ENCODE measurements around the gene SYNDIG1L. TPM values are rescaled to one million over a fixed set of nuclear protein-coding genes. Genes with fewer than 3 reads are reported as not detected.

The SYNDIG1L gene
- total RNA-seq, 1 donor from 2014 or later, result not detected

DNA sequence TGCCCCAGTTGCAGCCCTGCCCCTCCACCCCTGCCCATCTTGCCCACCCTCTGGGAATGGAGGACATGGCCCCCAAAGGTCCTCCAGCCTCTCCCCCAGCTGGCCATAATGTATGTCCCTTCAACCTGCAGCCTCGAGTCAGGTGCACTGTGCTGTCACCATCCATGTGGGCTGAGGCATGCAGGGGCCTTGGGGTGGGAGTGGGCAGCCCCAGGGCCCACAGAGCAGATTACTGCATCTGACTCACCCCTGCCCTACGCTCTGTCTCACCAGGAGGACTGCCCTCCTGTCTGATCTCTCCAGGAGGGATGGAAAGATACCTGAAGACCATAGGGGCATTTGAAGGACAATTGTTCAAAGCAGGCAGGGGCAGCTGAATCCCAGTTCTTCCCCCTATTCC is 13.3 kb downstream of the SYNDIG1L start:
- DNase-seq (ENCODE audit: low spot score), result no peak
- H3K4me3 Mint-ChIP-seq (ENCODE audit: unreplicated experiment), result no peak overlapping the region
- TF ChIP-seq, protein P1, sequence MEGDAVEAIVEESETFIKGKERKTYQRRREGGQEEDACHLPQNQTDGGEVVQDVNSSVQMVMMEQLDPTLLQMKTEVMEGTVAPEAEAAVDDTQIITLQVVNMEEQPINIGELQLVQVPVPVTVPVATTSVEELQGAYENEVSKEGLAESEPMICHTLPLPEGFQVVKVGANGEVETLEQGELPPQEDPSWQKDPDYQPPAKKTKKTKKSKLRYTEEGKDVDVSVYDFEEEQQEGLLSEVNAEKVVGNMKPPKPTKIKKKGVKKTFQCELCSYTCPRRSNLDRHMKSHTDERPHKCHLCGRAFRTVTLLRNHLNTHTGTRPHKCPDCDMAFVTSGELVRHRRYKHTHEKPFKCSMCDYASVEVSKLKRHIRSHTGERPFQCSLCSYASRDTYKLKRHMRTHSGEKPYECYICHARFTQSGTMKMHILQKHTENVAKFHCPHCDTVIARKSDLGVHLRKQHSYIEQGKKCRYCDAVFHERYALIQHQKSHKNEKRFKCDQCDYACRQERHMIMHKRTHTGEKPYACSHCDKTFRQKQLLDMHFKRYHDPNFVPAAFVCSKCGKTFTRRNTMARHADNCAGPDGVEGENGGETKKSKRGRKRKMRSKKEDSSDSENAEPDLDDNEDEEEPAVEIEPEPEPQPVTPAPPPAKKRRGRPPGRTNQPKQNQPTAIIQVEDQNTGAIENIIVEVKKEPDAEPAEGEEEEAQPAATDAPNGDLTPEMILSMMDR (IDR thresholded peaks at IDR 0.05), result no peak
- no peak overlapping the region for H3K27ac Mint-ChIP-seq (ENCODE audit: unreplicated experiment)
- H3K4me1 Mint-ChIP-seq (ENCODE audit: low read depth), result peaks cover 9% of the 10 kb centered on the region
- peaks cover 36% of the 10 kb centered on the region for H3K27me3 Mint-ChIP-seq (ENCODE audit: low read depth)
- no peaks in the 10 kb centered on the region for H3K9me3 Mint-ChIP-seq (ENCODE audit: low read depth)
- no peaks in the 10 kb centered on the region for H3K36me3 Mint-ChIP-seq (ENCODE audit: low read depth)

DNA sequence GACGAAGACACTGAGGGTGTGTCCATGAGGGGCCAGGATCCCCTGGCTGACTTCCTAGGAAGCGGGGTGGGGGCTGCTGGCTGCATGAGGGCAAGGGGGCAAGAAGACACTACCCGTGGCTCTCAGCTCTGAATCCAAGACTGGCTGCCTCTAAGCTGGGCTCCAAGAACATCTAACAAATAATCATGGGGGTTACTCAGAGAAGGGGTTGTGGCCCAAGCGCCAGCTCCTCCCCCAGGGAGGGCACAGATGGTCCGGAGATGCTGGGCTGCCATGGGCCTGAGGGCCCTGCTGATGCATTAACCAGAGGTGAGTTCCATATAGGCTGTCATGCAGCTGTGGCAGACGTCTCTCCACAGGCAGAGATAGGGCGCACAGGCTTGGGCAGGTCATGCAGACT is 14.3 kb downstream of the SYNDIG1L start:
- Mint-ChIP-seq H3K4me3 (ENCODE audit: unreplicated experiment) (no peak overlapping the region), H3K27ac (ENCODE audit: unreplicated experiment) (no peak overlapping the region), H3K9me3 (ENCODE audit: low read depth) (no peaks in the 10 kb centered on the region), H3K4me1 (ENCODE audit: low read depth) (peaks cover 9% of the 10 kb centered on the region), H3K36me3 (ENCODE audit: low read depth) (no peaks in the 10 kb centered on the region), H3K27me3 (ENCODE audit: low read depth) (peaks cover 36% of the 10 kb centered on the region)
- peak; percentile 38 for DNase-seq (ENCODE audit: low spot score)
- TF ChIP-seq, protein P1 (IDR thresholded peaks at IDR 0.05), result no peak

DNA sequence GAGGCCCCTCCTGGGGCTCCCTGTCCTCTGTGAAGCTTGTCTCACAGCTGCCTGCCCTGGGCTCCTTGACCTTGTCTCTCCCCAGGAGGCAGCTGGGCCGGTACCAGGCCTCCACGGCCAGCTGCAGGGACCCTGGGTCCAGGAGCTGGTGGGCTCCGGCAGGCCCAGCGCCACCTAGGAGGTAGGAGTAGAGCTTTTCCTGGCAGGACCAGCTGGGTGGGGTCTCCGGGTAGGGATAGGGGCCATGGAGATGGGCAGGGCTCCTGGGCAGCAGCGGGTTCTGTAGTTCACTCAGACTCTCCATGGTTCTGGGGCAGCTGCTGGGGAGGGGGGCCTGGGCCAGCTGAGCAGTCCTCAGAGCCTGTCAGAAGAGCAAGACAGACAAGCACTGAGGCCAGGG is 16.6 kb downstream of the SYNDIG1L start:
- no peaks in the 10 kb centered on the region for H3K9me3 Mint-ChIP-seq (ENCODE audit: low read depth)
- no peak overlapping the region for H3K4me3 Mint-ChIP-seq (ENCODE audit: unreplicated experiment)
- H3K27ac Mint-ChIP-seq (ENCODE audit: unreplicated experiment), result no peak overlapping the region
- H3K4me1 Mint-ChIP-seq (ENCODE audit: low read depth), result peaks cover 5% of the 10 kb centered on the region
- H3K27me3 Mint-ChIP-seq (ENCODE audit: low read depth), result peaks cover 35% of the 10 kb centered on the region
- DNase-seq (ENCODE audit: low spot score), result no peak
- H3K36me3 Mint-ChIP-seq (ENCODE audit: low read depth), result no peaks in the 10 kb centered on the region
- TF ChIP-seq, protein P1 (IDR thresholded peaks at IDR 0.05), result no peak

DNA sequence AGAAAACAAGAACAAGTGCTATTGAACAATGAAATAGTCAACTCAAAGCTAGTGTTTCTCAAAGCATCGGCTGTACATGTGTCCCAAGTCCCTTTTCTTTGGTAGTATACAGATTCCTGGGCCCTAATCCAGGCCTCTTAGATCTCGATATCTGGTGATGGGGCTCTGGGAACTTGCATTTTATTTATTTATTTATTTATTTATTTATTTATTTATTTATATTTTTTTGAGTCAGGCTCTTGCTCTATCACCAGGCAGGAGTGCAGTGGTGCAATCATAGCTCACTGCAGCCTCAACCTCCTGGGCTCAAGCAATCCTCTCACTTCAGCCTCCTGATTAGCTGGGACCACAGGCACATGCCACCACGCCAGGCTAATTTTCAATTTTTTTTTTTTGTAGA is 17.1 kb downstream of the SYNDIG1L start:
- peaks cover 34% of the 10 kb centered on the region for H3K27me3 Mint-ChIP-seq (ENCODE audit: low read depth)
- H3K4me1 Mint-ChIP-seq (ENCODE audit: low read depth), result no peaks in the 10 kb centered on the region
- H3K9me3 Mint-ChIP-seq (ENCODE audit: low read depth), result no peaks in the 10 kb centered on the region
- no peak overlapping the region for H3K27ac Mint-ChIP-seq (ENCODE audit: unreplicated experiment)
- DNase-seq (ENCODE audit: low spot score), result no peak
- H3K4me3 Mint-ChIP-seq (ENCODE audit: unreplicated experiment), result no peak overlapping the region
- TF ChIP-seq, protein P1 (IDR thresholded peaks at IDR 0.05), result no peak
- H3K36me3 Mint-ChIP-seq (ENCODE audit: low read depth), result no peaks in the 10 kb centered on the region

DNA sequence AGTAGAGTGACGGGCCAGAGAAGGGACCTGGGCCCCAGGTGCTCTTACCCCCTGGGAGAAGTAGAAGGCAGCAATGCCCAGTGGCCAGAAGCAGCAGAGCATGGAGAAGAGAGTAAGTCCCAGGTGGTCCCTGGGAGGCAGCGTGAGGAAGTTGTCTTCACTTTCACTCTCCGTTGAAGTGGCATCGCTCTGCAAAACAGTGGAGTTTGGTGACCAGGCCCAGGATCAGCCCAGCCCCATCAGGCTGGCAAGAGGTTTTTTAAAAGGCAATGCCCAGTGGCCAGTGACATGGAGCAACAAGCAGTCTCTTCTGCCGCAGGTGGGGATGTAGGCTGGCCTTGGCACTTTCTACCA is 18.2 kb downstream of the SYNDIG1L start:
- Mint-ChIP-seq H3K27ac (ENCODE audit: unreplicated experiment) (no peak overlapping the region), H3K9me3 (ENCODE audit: low read depth) (no peaks in the 10 kb centered on the region), H3K27me3 (ENCODE audit: low read depth) (peaks cover 27% of the 10 kb centered on the region), H3K4me1 (ENCODE audit: low read depth) (no peaks in the 10 kb centered on the region), H3K4me3 (ENCODE audit: unreplicated experiment) (no peak overlapping the region), H3K36me3 (ENCODE audit: low read depth) (no peaks in the 10 kb centered on the region)
- DNase-seq (ENCODE audit: low spot score), result no peak
- TF ChIP-seq, protein P1 (IDR thresholded peaks at IDR 0.05), result no peak

Measured in chondrocyte (in vitro differentiated cells).